ENCODE results near the gene RYR3.

Gene RYR3

GRCh38 chr15:33322091-33322490, 11.3 kb downstream of the RYR3 start:
- no peak for TF ChIP-seq CTCF (IDR thresholded peaks at IDR 0.05)

GRCh38 chr15:33324609-33325008, 13.8 kb downstream of the RYR3 start:
- no peak for TF ChIP-seq CTCF (IDR thresholded peaks at IDR 0.05)

- TF ChIP-seq CTCF (IDR thresholded peaks at IDR 0.05) = no peak
Measured at GRCh38 chr15:33326908-33327307, 16.1 kb downstream of the RYR3 start.

- TF ChIP-seq CTCF (IDR thresholded peaks at IDR 0.05) = no peak
Measured at GRCh38 chr15:33328106-33328505, 17.3 kb downstream of the RYR3 start.

GRCh38 chr15:33329457-33329856, 18.7 kb downstream of the RYR3 start:
- no peak for TF ChIP-seq CTCF (IDR thresholded peaks at IDR 0.05)

- no peak for TF ChIP-seq CTCF (IDR thresholded peaks at IDR 0.05)
Measured at GRCh38 chr15:33330931-33331330, 20.2 kb downstream of the RYR3 start.

- no peak for TF ChIP-seq CTCF (IDR thresholded peaks at IDR 0.05)
Measured at GRCh38 chr15:33341953-33342352, 31.2 kb downstream of the RYR3 start.

GRCh38 chr15:33343275-33343674, 32.5 kb downstream of the RYR3 start:
- TF ChIP-seq CTCF (IDR thresholded peaks at IDR 0.05) = no peak

Measured in LNCAP (cell line).